Right lobe of liver (tissue), 4 donors: ENCODE data around the gene C20orf144.

Source experiments
- CTCF ChIP-seq, 4 donors: fragments of 200-600 bp in 3 of 4; fragments of 450-650 bp in 1 of 4; IDR thresholded peaks; one replicate each; pipeline versions ENCODE4 v1.5.1 to v1.8.0; 2016 to 2022; ENCODE audit warnings: antibody characterized with exemption in 4 of 4, mild to moderate bottlenecking in 2 of 4
- POLR2A ChIP-seq: fragments of 450-650 bp; IDR thresholded peaks from one replicate; pipeline ENCODE4 v1.6.1; 2017; ENCODE audit warnings: antibody characterized with exemption, mild to moderate bottlenecking
- donor health status: DM: no; HTN: no; CAD: no.
- donor health status: DM: no; HTN: no; CAD: no.
- donor health status: DM: no; HTN: yes; CAD: no.

- TF ChIP-seq CTCF (IDR thresholded peaks at IDR 0.05) (no peak), POLR2A (no peak)
Observed at GRCh38 chr20:33669873-33670640, 7.9 kb downstream of the C20orf144 start.
